Activated T-cell treated with anti-CD3 and anti-CD28 coated beads, Interleukin-2, amount 50 U/mL, for 1 hour (primary cell): ENCODE results near the gene SRC.
"Not testable (repeated sequence)": the region's sequence is repeated elsewhere in the genome, so short reads cannot be mapped to it uniquely, and the experiment has no call there.

Experiments
- DNase-seq: peaks from one replicate; pipeline ENCODE4 v3.0.0-alpha.2; 2020

SRC gene

GRCh38 chr20:37337208-37337991 lies 8.5 kb upstream of the SRC start:
- DNase-seq: no peak

DNA sequence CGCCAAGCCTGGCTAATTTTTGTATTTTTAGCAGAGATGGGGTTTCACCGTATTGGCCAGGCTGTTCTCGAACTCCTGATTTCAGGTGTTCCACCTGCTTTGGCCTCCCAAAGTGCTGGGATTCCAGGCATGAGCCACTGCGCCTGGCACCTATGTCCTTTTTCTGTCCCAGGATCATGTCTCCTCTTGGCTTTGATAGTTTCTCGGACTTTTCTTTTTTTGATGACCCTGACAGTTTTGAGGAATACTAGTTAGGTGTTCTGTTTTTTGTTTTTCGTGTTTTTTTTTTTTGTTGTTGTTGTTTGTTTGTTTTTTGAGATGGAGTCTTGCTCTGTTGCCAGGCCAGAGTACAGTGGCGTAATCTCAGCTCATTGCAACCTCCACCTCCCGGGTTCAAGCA lies 7.6 kb upstream of the SRC start:
- DNase-seq: not testable (repeated sequence)

GRCh38 chr20:37339208-37339607 lies 6.7 kb upstream of the SRC start:
- no peak for DNase-seq

GRCh38 chr20:37339764-37340109 lies 6.2 kb upstream of the SRC start:
- not testable (repeated sequence) for DNase-seq

DNA sequence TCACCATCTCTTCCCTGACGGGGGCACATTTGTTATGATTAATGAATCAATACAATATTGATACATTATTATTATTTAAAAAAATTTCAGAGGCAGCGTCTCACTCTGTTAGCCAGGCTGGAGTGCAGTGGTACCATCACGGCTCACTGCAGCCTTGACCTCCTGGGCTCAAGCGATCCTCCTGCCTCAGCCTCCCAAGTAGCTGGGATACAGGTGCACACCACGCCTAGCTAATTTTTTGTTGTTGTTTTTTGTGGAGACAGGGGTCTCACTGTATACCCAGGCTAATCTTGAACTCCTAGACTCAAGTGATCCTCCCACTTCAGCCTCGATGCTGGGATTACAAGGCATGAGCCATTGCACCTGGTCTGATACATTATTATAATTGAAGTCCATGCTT lies 4.9 kb upstream of the SRC start:
- DNase-seq: no peak

GRCh38 chr20:37341632-37342031 lies 4.3 kb upstream of the SRC start:
- DNase-seq: no peak

DNA sequence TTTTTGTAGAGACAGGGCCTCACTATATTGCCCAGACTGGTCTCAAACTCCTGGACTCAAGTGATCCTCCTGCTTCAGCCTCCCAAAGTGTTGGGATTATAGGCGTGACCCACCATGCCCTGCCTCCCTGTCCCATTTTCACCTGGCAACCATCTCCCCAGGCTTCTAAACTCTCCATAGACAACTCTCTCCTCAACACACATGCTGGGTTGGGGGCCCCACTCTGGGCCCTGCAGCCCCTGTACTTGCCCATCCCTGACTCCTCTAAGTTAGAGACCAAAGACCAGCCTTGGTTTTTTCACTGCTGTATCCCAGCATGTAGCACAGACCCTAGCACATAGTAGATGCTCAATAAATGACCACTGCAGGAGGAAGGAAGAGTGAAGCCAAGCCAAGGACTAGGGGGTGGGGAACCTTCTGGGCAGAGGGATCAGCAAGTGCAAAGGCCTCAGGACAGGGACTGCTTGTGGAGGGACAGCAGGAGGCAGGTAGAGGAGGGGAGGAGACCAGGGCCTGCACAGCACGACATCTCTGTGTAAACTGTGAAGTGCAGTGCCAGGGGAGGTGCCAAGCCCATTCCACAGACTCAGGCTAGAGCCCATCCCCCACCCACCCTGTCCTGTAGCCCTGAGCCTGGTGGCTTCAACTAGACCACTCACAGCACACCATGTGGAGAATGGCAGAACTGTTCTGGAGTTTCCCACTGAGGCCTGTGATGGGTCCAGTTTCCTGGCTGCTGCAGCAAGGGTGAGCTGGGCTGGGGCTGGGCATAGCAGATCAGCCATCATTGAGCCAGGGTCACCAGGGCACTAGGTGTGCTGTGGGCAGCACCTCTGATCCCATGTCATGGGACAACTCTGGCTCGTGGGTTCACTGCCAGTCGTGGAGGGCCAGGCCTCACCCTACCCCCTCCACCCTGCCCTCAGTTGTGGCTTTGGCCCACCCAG lies 3.4 kb upstream of the SRC start:
- no peak for DNase-seq

DNA sequence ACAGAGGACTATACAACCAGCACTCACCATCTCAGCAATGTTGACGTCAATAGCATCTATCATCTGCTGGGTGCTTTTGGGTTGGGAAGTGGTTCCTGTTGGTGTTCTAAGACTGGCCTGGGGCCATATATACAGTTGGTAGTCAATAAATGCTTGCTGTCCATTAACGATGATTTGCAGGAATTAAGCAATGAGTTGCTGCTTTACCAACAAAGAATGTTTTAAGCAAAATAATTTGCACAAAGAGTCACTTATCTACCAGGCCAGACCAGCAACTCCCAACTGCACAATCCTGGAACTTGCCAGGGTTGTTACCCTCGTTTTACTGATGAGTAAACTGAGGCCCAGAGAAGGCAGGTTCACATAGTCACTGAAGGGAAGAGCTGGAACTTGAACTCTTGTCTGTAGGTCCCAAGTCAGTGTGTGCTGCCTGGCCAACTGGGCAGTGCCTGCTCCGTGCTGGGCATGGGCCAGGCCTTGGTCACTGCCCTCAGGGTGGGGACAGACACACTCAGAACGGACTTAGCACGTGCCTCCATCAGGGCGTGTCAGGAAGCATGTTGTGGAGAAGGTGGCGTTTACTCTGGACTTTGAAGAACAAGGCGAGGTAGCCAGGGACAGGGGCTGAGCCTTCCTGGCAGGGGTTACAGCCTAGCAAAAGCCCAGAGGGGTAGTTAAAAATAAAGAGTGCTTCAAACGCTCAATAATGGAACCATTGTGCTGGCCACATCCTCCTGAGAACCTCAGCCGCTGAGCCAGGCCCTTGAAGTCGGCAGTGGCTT lies 2.5 kb upstream of the SRC start:
- DNase-seq: no peak

- no peak for DNase-seq
Observed at GRCh38 chr20:37343994-37344355, 2.0 kb upstream of the SRC start.

- DNase-seq: no peak
Observed at GRCh38 chr20:37344506-37345338, 1.2 kb upstream of the SRC start.

GRCh38 chr20:37346236-37346534 lies 245 bp downstream of the SRC start:
- no peak for DNase-seq

- no peak for DNase-seq
Observed at GRCh38 chr20:37346535-37347346, 801 bp downstream of the SRC start.

- no peak for DNase-seq
Observed at GRCh38 chr20:37347347-37347823, 1.4 kb downstream of the SRC start.

DNA sequence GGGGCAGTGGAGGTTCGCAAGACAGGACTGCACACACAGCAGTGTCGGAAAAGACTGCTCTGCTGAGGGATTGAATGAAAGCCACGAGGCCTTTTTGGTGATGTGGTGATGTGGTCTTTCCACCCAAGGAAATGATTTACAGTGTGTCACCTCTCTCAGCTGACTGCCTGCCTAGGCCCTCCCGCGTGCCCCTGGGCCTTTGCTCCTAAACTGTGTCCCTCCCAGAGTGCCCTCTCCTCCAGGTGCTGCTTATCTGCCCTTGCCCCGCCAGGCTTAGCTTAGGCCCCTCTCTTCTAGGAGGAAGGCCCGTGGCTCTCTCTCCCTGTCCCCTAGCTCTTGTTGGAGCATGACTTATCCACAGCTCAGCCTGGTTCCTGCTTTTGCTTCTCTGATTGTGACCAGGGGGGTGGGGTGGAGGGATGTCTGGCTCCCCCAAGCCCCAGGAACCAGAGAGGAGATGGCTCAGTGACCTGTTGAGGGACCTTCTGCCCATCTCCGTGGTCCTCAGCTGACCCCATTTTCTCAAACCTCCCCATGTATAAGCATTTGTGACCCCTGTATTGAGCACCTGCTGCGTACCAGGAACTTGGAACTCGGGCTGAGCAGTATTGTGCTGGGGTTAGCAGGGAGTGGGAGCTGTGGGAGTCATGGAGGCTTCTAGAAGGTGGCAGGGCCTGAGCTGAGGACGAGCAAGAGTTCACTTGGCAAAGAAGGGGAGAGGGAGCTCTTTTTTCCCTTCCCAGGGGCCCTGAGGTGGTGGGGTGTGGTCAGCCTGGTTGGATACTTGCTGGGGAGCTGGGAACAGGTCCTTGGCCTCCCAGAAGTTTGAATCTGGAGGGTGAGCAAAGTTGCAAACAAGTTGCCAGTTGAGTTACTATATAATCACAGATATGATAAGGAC lies 2.2 kb downstream of the SRC start:
- DNase-seq: no peak

GRCh38 chr20:37348792-37349516 lies 3.0 kb downstream of the SRC start:
- DNase-seq: no peak

DNA sequence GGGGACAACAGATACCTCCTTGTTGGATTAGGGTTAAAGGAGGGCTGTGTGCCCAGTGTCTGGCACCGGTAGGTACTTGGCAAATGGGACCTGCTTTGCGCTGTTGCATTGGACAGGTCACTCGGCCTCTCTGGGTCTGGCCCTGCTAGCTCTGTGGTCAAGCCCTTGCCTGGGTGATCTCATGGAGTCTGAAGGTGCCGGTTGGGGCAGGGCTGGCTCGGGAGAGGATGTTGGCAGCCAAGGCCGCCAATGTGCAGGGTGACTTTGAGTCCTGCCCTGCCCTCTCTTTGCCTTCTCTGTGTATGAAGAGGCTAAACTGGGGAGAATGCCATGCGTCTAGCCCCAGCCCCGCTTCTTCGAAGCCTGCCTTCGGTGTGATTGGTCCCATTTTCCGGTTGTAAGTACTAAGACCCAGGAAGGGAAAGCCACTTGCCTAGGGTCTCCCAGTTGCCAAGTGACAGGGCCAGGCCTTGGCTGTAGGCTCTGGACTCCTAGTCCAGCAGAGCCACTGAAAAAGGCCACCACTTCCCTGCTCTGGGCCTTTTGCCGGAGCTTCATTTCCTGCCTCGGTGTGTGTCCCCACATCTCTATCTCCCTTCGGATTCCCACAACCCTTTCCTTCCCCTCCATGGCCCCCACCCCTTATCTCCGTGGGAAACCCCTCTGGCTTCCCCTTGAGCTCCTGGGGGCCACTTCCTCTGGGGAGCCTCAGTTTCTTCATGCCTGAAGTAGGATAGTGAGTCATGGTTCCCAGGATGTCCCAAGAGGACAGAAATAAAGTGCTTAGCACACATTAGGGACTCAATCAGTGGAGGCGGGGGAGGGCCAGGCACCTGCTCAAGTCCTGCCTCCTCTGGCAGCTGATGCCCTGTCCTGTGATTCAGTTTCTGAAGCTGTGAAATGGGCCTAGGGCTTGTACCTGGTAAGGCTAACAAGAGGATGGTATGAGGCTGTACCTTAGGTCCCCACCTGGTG lies 3.9 kb downstream of the SRC start:
- DNase-seq: no peak

- no peak for DNase-seq
Observed at GRCh38 chr20:37350649-37351574, 5.0 kb downstream of the SRC start.
